Measurements from ENCODE around the gene ACAT1.

DNA sequence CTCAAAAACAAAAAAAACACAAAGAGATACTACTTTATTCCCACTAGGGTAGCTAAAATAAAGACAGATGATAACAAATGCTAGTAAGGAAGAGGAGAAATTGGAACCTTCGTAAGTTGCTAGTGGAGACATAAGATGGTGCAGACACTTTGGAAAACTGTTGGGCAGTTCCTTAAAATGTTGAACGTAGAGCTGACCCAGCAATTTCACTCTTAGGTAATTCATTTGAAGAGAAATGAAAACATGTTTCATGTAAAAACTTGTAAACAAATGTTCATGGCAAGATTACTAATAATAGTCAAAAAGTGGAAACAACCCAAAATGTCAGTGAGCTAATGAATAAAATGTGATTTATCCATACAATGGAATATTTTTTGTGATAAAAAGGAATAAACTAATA, 29.2 kb upstream of the ACAT1 start:
- TF ChIP-seq TCF7 (CRISPR knock-in tag; IDR thresholded peaks at IDR 0.05; ENCODE audit: low read depth) (no peak), GTF2I (CRISPR knock-in tag; conservative IDR thresholded peaks at IDR 0.05) (no peak)
- TF ChIP-seq, protein P1, sequence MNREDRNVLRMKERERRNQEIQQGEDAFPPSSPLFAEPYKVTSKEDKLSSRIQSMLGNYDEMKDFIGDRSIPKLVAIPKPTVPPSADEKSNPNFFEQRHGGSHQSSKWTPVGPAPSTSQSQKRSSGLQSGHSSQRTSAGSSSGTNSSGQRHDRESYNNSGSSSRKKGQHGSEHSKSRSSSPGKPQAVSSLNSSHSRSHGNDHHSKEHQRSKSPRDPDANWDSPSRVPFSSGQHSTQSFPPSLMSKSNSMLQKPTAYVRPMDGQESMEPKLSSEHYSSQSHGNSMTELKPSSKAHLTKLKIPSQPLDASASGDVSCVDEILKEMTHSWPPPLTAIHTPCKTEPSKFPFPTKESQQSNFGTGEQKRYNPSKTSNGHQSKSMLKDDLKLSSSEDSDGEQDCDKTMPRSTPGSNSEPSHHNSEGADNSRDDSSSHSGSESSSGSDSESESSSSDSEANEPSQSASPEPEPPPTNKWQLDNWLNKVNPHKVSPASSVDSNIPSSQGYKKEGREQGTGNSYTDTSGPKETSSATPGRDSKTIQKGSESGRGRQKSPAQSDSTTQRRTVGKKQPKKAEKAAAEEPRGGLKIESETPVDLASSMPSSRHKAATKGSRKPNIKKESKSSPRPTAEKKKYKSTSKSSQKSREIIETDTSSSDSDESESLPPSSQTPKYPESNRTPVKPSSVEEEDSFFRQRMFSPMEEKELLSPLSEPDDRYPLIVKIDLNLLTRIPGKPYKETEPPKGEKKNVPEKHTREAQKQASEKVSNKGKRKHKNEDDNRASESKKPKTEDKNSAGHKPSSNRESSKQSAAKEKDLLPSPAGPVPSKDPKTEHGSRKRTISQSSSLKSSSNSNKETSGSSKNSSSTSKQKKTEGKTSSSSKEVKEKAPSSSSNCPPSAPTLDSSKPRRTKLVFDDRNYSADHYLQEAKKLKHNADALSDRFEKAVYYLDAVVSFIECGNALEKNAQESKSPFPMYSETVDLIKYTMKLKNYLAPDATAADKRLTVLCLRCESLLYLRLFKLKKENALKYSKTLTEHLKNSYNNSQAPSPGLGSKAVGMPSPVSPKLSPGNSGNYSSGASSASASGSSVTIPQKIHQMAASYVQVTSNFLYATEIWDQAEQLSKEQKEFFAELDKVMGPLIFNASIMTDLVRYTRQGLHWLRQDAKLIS (CRISPR knock-in tag; IDR thresholded peaks at IDR 0.05; ENCODE audit: borderline replicate concordance) = no peak
- TF ChIP-seq, protein P2, sequence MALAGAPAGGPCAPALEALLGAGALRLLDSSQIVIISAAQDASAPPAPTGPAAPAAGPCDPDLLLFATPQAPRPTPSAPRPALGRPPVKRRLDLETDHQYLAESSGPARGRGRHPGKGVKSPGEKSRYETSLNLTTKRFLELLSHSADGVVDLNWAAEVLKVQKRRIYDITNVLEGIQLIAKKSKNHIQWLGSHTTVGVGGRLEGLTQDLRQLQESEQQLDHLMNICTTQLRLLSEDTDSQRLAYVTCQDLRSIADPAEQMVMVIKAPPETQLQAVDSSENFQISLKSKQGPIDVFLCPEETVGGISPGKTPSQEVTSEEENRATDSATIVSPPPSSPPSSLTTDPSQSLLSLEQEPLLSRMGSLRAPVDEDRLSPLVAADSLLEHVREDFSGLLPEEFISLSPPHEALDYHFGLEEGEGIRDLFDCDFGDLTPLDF (CRISPR knock-in tag; IDR thresholded peaks at IDR 0.05) = no peak
- TF ChIP-seq, protein P3, sequence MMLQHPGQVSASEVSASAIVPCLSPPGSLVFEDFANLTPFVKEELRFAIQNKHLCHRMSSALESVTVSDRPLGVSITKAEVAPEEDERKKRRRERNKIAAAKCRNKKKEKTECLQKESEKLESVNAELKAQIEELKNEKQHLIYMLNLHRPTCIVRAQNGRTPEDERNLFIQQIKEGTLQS (CRISPR knock-in tag; conservative IDR thresholded peaks at IDR 0.05) = no peak
- TF ChIP-seq, protein P4, sequence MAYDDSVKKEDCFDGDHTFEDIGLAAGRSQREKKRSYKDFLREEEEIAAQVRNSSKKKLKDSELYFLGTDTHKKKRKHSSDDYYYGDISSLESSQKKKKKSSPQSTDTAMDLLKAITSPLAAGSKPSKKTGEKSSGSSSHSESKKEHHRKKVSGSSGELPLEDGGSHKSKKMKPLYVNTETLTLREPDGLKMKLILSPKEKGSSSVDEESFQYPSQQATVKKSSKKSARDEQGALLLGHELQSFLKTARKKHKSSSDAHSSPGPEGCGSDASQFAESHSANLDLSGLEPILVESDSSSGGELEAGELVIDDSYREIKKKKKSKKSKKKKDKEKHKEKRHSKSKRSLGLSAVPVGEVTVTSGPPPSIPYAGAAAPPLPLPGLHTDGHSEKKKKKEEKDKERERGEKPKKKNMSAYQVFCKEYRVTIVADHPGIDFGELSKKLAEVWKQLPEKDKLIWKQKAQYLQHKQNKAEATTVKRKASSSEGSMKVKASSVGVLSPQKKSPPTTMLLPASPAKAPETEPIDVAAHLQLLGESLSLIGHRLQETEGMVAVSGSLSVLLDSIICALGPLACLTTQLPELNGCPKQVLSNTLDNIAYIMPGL (CRISPR knock-in tag; IDR thresholded peaks at IDR 0.05) = no peak
- TF ChIP-seq, protein P5, sequence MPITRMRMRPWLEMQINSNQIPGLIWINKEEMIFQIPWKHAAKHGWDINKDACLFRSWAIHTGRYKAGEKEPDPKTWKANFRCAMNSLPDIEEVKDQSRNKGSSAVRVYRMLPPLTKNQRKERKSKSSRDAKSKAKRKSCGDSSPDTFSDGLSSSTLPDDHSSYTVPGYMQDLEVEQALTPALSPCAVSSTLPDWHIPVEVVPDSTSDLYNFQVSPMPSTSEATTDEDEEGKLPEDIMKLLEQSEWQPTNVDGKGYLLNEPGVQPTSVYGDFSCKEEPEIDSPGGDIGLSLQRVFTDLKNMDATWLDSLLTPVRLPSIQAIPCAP (CRISPR knock-in tag; IDR thresholded peaks at IDR 0.05) = no peak
- TF ChIP-seq, protein P6, sequence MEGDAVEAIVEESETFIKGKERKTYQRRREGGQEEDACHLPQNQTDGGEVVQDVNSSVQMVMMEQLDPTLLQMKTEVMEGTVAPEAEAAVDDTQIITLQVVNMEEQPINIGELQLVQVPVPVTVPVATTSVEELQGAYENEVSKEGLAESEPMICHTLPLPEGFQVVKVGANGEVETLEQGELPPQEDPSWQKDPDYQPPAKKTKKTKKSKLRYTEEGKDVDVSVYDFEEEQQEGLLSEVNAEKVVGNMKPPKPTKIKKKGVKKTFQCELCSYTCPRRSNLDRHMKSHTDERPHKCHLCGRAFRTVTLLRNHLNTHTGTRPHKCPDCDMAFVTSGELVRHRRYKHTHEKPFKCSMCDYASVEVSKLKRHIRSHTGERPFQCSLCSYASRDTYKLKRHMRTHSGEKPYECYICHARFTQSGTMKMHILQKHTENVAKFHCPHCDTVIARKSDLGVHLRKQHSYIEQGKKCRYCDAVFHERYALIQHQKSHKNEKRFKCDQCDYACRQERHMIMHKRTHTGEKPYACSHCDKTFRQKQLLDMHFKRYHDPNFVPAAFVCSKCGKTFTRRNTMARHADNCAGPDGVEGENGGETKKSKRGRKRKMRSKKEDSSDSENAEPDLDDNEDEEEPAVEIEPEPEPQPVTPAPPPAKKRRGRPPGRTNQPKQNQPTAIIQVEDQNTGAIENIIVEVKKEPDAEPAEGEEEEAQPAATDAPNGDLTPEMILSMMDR (IDR thresholded peaks at IDR 0.05) = no peak
- TF ChIP-seq, protein P7, sequence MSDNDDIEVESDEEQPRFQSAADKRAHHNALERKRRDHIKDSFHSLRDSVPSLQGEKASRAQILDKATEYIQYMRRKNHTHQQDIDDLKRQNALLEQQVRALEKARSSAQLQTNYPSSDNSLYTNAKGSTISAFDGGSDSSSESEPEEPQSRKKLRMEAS (CRISPR knock-in tag; IDR thresholded peaks at IDR 0.05) = no peak
- TF ChIP-seq, protein P8, sequence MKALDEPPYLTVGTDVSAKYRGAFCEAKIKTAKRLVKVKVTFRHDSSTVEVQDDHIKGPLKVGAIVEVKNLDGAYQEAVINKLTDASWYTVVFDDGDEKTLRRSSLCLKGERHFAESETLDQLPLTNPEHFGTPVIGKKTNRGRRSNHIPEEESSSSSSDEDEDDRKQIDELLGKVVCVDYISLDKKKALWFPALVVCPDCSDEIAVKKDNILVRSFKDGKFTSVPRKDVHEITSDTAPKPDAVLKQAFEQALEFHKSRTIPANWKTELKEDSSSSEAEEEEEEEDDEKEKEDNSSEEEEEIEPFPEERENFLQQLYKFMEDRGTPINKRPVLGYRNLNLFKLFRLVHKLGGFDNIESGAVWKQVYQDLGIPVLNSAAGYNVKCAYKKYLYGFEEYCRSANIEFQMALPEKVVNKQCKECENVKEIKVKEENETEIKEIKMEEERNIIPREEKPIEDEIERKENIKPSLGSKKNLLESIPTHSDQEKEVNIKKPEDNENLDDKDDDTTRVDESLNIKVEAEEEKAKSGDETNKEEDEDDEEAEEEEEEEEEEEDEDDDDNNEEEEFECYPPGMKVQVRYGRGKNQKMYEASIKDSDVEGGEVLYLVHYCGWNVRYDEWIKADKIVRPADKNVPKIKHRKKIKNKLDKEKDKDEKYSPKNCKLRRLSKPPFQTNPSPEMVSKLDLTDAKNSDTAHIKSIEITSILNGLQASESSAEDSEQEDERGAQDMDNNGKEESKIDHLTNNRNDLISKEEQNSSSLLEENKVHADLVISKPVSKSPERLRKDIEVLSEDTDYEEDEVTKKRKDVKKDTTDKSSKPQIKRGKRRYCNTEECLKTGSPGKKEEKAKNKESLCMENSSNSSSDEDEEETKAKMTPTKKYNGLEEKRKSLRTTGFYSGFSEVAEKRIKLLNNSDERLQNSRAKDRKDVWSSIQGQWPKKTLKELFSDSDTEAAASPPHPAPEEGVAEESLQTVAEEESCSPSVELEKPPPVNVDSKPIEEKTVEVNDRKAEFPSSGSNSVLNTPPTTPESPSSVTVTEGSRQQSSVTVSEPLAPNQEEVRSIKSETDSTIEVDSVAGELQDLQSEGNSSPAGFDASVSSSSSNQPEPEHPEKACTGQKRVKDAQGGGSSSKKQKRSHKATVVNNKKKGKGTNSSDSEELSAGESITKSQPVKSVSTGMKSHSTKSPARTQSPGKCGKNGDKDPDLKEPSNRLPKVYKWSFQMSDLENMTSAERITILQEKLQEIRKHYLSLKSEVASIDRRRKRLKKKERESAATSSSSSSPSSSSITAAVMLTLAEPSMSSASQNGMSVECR (CRISPR knock-in tag; IDR thresholded peaks at IDR 0.05; ENCODE audit: borderline replicate concordance) = no peak
